K562 (cell line): ENCODE results near the gene SURF6. TPM values are rescaled to one million over a fixed set of nuclear protein-coding genes. Genes with fewer than 3 reads are reported as not detected.

Experiments
- ATAC-seq: fragments of 200-7000 bp; cut with Tn5 transposase; 3 replicates; pipeline ENCODE4 v1.9.1; 2020; ENCODE audit warnings: moderate library complexity
- BruUV-seq: library from RNA; stranded (reverse); fragments of 400-500 nt; replicated peaks from 2 replicates; lab custom pipeline; 2021; lab: Mats Ljungman, UMichigan
- CTCF ChIA-PET: fragments of 300-600 bp; formaldehyde crosslinking; extraction: SDS; loops from one replicate; lab custom pipeline; 2021; ENCODE audit warnings: low intra/inter-chr PET ratio; lab: Yijun Ruan, JAX
- POLR2A ChIA-PET: fragments of 300-600, 350-650 bp; sonication (Branson Sonifier 250); formaldehyde crosslinking; extraction: SDS; loops from one replicate; lab custom pipeline; 2021; ENCODE audit warnings: antibody characterized with exemption, inconsistent platforms; lab: Yijun Ruan, JAX
- DNase-seq, 4 experiments: peaks; one replicate each; pipeline versions ENCODE4 v3.0.0 to v3.0.0-alpha.2; 2011 to 2018; ENCODE audit warnings: low spot score in 3 of 4, mixed read lengths in 3 of 4; ENCODE audit errors: extremely low read depth in 1 of 4
- FAIRE-seq: peaks from 2 replicates; lab custom pipeline; 2011; peaks lifted over from hg19 to GRCh38; lab: Jason Lieb, UNC
- H2AFZ ChIP-seq: 2 replicates; pipeline ENCODE4 v1.6.0; 2011; ENCODE audit warnings: low read depth, low read length, control low read depth, inconsistent platforms
- H3K27ac ChIP-seq: fragments of 200-600 bp; 3 replicates; pipeline ENCODE4 v1.8.0; 2011; ENCODE audit warnings: low read depth, mild to moderate bottlenecking, control low read depth, inconsistent platforms, low read length, moderate library complexity, mixed read lengths; ENCODE audit errors: extremely low read depth
- H3K27me3 ChIP-seq, 2 experiments: fragments of 300-600 bp in 1 of 2; 2 replicates in 1 of 2; 3 replicates in 1 of 2; pipeline versions ENCODE4 v1.6.0 to v1.8.0; 2011; ENCODE audit warnings: inconsistent platforms in 2 of 2, low read length in 2 of 2, mild to moderate bottlenecking in 1 of 2, mixed read lengths in 1 of 2, moderate library complexity in 1 of 2; ENCODE audit not compliant: control insufficient read depth in 2 of 2, insufficient read depth in 2 of 2
- H3K36me3 ChIP-seq: fragments of 300-600 bp; 3 replicates; pipeline ENCODE4 v1.8.0; 2011; ENCODE audit warnings: mild to moderate bottlenecking, low read length, inconsistent platforms; ENCODE audit not compliant: control insufficient read depth, insufficient read depth
- H3K4me1 ChIP-seq, 2 experiments: fragments of 200-600 bp in 1 of 2; replicated peaks in 1 of 2; 2 replicates in 1 of 2; 3 replicates in 1 of 2; pipeline versions ENCODE4 v1.5.1 to v1.8.0; 2011; ENCODE audit warnings: inconsistent platforms in 2 of 2, low read length in 2 of 2, mild to moderate bottlenecking in 1 of 2, mixed read lengths in 1 of 2, moderate library complexity in 1 of 2; ENCODE audit not compliant: control insufficient read depth in 2 of 2, insufficient read depth in 2 of 2
- H3K4me2 ChIP-seq: 2 replicates; pipeline ENCODE4 v1.6.1; 2011; ENCODE audit warnings: low read length, control low read depth, inconsistent platforms, mixed read lengths; ENCODE audit not compliant: insufficient read depth
- H3K4me3 ChIP-seq: fragments of 200-600 bp; sonication (generic), shearing (Covaris generic); 2 replicates; pipeline ENCODE4 v1.5.1; 2016; ENCODE audit warnings: control low read depth, inconsistent platforms
- H3K79me2 ChIP-seq: fragments of 200-600 bp; 3 replicates; pipeline ENCODE4 v1.8.0; 2011; ENCODE audit warnings: low read length, inconsistent platforms; ENCODE audit not compliant: control insufficient read depth, insufficient read depth
- H3K9ac ChIP-seq, 2 experiments: 2 replicates each; pipeline versions ENCODE4 v1.6.0 to v1.6.1; 2011; ENCODE audit warnings: low read depth in 2 of 2, low read length in 2 of 2, control low read depth in 1 of 2, inconsistent platforms in 1 of 2, mild to moderate bottlenecking in 1 of 2, mixed read lengths in 1 of 2; ENCODE audit not compliant: insufficient read depth in 1 of 2
- H3K9me1 ChIP-seq: one replicate; pipeline ENCODE4 v1.6.0; 2011; ENCODE audit warnings: inconsistent platforms, mild to moderate bottlenecking, low read length, moderate library complexity; ENCODE audit not compliant: control insufficient read depth, insufficient read depth
- H3K9me3 ChIP-seq: replicated peaks from 2 replicates; pipeline ENCODE4 v1.5.1; 2011; ENCODE audit warnings: low read depth, low read length, inconsistent platforms; ENCODE audit not compliant: control insufficient read depth, insufficient read depth
- H4K20me1 ChIP-seq: replicated peaks from 2 replicates; pipeline ENCODE4 v1.6.1; 2011; ENCODE audit warnings: low read length, inconsistent platforms, mixed read lengths; ENCODE audit not compliant: control insufficient read depth, insufficient read depth
- EP300 ChIP-seq: IDR thresholded peaks from 2 replicates; pipeline ENCODE4 v1.6.1; 2012; ENCODE audit warnings: low read length, improper control_type of control experiment
- EZH2 ChIP-seq: IDR thresholded peaks from 2 replicates; pipeline ENCODE4 v1.6.1; 2012; ENCODE audit warnings: low read depth, mild to moderate bottlenecking, inconsistent platforms, low read length, borderline replicate concordance
- FUS ChIP-seq: fragments of 200-400 bp; formaldehyde crosslinking; optimal IDR thresholded peaks from 2 replicates; pipeline ENCODE3; 2017; ENCODE audit warnings: low read depth, low read length
- NFYB ChIP-seq: IDR thresholded peaks from 2 replicates; pipeline ENCODE4 v1.6.1; 2011; ENCODE audit warnings: mild to moderate bottlenecking, moderate library complexity; ENCODE audit not compliant: insufficient read length; ENCODE audit errors: extremely low read depth
- NR1H2 ChIP-seq: sonication (generic); formaldehyde crosslinking; IDR thresholded peaks from 2 replicates; pipeline ENCODE4 v1.4.0; 2020; ENCODE audit warnings: mild to moderate bottlenecking, missing genetic modification reagents
- PHB ChIP-seq: fragments of 250-450 bp; sonication (Bioruptor Pico); IDR thresholded peaks from 2 replicates; pipeline ENCODE4 v1.5.0; 2021
- SMARCC2 ChIP-seq: fragments of 450-650 bp; IDR thresholded peaks from 2 replicates; pipeline ENCODE4 v1.6.1; 2017; ENCODE audit warnings: antibody characterized with exemption, moderate library complexity, mild to moderate bottlenecking, low read depth
- SREBF2 ChIP-seq: sonication (generic); formaldehyde crosslinking; IDR thresholded peaks from 2 replicates; pipeline ENCODE4 v1.4.0; 2020; ENCODE audit warnings: mild to moderate bottlenecking, missing genetic modification reagents
- SRF ChIP-seq, 2 experiments: fragments of 250-450, 450-650 bp in 1 of 2; sonication (Bioruptor Pico) in 1 of 2; sonication (generic) in 1 of 2; formaldehyde crosslinking; IDR thresholded peaks; 2 replicates each; pipeline versions ENCODE4 v1.5.0 to v1.5.1; 2020 to 2022; ENCODE audit warnings: mild to moderate bottlenecking in 1 of 2, missing genetic modification reagents in 1 of 2
- TRIM28 ChIP-seq: fragments of 450-650 bp; IDR thresholded peaks from 2 replicates; pipeline ENCODE4 v1.6.1; 2017
- ZNF197 ChIP-seq: fragments of 200-800 bp; sonication (Bioruptor generic); IDR thresholded peaks from 2 replicates; pipeline ENCODE4 v1.6.1; 2016; ENCODE audit warnings: low read depth, missing genetic modification characterization, missing compliant biosample characterization
- ZNF274 ChIP-seq: IDR thresholded peaks from 2 replicates; pipeline ENCODE4 v1.6.1; 2011; ENCODE audit warnings: low read depth, mild to moderate bottlenecking, low read length, moderate library complexity, borderline replicate concordance
- ZNF311 ChIP-seq: fragments of 250-450 bp; sonication (Bioruptor Pico); IDR thresholded peaks from 2 replicates; pipeline ENCODE4 v1.4.0; 2020; ENCODE audit warnings: mild to moderate bottlenecking, moderate library complexity
- WGBS: fragments of 100-300 bp; shearing (Covaris generic); methylation state at CpG from one replicate; pipeline ENCODE4 v1.1.6; 2016; ENCODE audit warnings: low coverage, mixed read lengths; ENCODE audit not compliant: insufficient coverage; ENCODE audit errors: missing lambda C conversion rate; 5-methylcytosine and 5-hydroxymethylcytosine counted together
- in situ Hi-C: fragments of 300-500 bp; cut with MboI; formaldehyde crosslinking; loops from 4 replicates; pipeline ENCODE4 v1.15.0; 2018; ENCODE audit warnings: inconsistent platforms, mixed read lengths
- intact Hi-C: fragments of 100-400 bp; cut with micrococcal nuclease; formaldehyde crosslinking; loops from 2 replicates; pipeline ENCODE4 v1.14.2; 2022
- polyA plus RNA-seq, 8 experiments: library from polyadenylated mRNA; depleted of rRNA in 4 of 8; stranded (reverse) in 5 of 8; unstranded in 3 of 8; fragments of >200 nt; fragmentation: Nextera tagmentation in 2 of 8; fragmentation: Illumina TruSeq in 1 of 8; extraction: Ambion mirVana in 2 of 8; extraction: Trizol in 1 of 8; gene quantifications; 2 replicates each; pipeline versions ENCODE4 v1.2.1 to v1.2.3, GENCODE V29; 2011 to 2014; ENCODE audit warnings: inconsistent platforms in 1 of 8, missing spikeins in 1 of 8
- total RNA-seq, 7 experiments: library from RNA; depleted of rRNA in 6 of 7; stranded (reverse); fragments of >200 nt in 6 of 7; fragmentation: Illumina TruSeq in 2 of 7; extraction: Trizol in 2 of 7; gene quantifications; 2 replicates each; pipeline versions ENCODE4 v1.2.1 to v1.2.3, GENCODE V29; 2011 to 2021; ENCODE audit warnings: low replicate concordance in 1 of 7
- TF ChIP-seq, protein P1 (sequence below): sonication (generic); formaldehyde crosslinking; IDR thresholded peaks from 2 replicates; pipeline ENCODE4 v1.8.1; 2023; ENCODE audit warnings: mild to moderate bottlenecking, missing genetic modification reagents, moderate library complexity
- TF ChIP-seq, protein P2 (sequence below): fragments of 250-450 bp; sonication (Bioruptor Pico); IDR thresholded peaks from 2 replicates; pipeline ENCODE4 v1.4.0; 2020

Gene SURF6
- total and polyA plus RNA-seq, 9 of the 15 experiments (the other 6 are each of a cell fraction or from before 2014, with no cell fraction given), result 1.4 to 68.3 (median 14.7) TPM

DNA sequence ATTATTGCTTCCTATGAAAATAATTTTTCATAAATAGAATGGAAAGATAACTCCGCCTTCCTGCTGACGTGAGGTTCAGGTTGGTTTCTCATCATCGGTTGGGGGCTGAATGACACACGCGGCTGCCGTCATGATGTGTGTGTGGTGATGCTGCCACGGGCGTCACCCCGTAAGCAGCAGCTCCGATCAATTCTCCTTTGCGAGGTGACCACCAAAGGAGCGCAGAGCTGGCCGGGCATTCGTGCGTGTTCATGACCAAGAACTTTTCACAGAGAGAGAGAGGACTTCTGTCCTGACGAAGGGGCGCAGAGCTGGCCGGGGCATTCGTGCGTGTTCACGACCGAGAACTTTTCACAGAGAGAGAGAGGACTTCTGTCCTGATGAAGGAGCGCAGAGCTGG, 30.3 kb downstream of the SURF6 start:
- 64% methylated on average over 17 of the region's 23 CpGs for WGBS
- intact Hi-C loops, result no loop called here

More for the DNA sequence above, 30.3 kb downstream of the SURF6 start:
- no TSS peak for BruUV-seq
- H3K36me3 ChIP-seq, result no peaks in the 10 kb centered on the region
- ChIA-PET CTCF (no interaction called here), POLR2A (interaction anchor here (0.6 to 1.9 kb wide), 5 partner anchors 19 to 252 kb away, joined by 3 to 6 read pairs (median 3); no protein-coding TSS in a partner anchor)
- H3K27me3 ChIP-seq, result peaks cover 0 to 7% of the 10 kb centered on the region in 2 experiments; a peak in 1 of 5 replicates
- no peak overlapping the region for H3K27ac ChIP-seq
- in situ Hi-C loops, result no loop called here
- no peaks in the 10 kb centered on the region for H4K20me1 ChIP-seq
- DNase-seq, result no peak
- no peak for FAIRE-seq
- no peak overlapping the region for H3K4me3 ChIP-seq
- H3K9me1 ChIP-seq, result no peaks in the 10 kb centered on the region
- H3K9me3 ChIP-seq, result peaks cover 4% of the 10 kb centered on the region
- H3K4me2 ChIP-seq, result 0 out of 2 replicates have a peak overlapping the region, but pooled peaks have one; percentile 37
- TF ChIP-seq SRF (CRISPR knock-in tag; IDR thresholded peaks at IDR 0.05) (no peak), PHB (no peak), SMARCC2 (no peak), NR1H2 (no peak), SREBF2 (CRISPR knock-in tag) (no peak), ZNF197 (no peak), EP300 (no peak), EZH2 (no peak), TRIM28 (no peak), ZNF274 (no peak), ZNF311 (no peak), NFYB (no peak), FUS (no peak)
- TF ChIP-seq, protein P1, sequence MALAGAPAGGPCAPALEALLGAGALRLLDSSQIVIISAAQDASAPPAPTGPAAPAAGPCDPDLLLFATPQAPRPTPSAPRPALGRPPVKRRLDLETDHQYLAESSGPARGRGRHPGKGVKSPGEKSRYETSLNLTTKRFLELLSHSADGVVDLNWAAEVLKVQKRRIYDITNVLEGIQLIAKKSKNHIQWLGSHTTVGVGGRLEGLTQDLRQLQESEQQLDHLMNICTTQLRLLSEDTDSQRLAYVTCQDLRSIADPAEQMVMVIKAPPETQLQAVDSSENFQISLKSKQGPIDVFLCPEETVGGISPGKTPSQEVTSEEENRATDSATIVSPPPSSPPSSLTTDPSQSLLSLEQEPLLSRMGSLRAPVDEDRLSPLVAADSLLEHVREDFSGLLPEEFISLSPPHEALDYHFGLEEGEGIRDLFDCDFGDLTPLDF (CRISPR knock-in tag), result no peak
- TF ChIP-seq, protein P2, sequence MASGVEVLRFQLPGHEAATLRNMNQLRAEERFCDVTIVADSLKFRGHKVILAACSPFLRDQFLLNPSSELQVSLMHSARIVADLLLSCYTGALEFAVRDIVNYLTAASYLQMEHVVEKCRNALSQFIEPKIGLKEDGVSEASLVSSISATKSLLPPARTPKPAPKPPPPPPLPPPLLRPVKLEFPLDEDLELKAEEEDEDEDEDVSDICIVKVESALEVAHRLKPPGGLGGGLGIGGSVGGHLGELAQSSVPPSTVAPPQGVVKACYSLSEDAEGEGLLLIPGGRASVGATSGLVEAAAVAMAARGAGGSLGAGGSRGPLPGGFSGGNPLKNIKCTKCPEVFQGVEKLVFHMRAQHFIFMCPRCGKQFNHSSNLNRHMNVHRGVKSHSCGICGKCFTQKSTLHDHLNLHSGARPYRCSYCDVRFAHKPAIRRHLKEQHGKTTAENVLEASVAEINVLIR (CRISPR knock-in tag), result no peak
- peaks cover 3 to 16% of the 10 kb centered on the region in 2 experiments; a peak in 3 of 5 replicates for H3K4me1 ChIP-seq
- peak overlapping the region; percentile 76 for H2AFZ ChIP-seq
- H3K79me2 ChIP-seq, result no peaks in the 10 kb centered on the region
- H3K9ac ChIP-seq, result no peak overlapping the region
- no peak for ATAC-seq
